Measurements from ENCODE around the gene RIPPLY3. TPM values are rescaled to one million over a fixed set of nuclear protein-coding genes. Genes with fewer than 3 reads are reported as not detected.

RIPPLY3 gene
- total RNA-seq: under 0.01 TPM in 1 of 2 replicates, not detected in the other

- peak; percentile 21 for DNase-seq (ENCODE audit: low read depth)
- H3K4me3 ChIP-seq (ENCODE audit: low read depth, low read length): peak within 1 kb of the TSS; percentile 48
- no peak for TF ChIP-seq CTCF (IDR thresholded peaks at IDR 0.05; ENCODE audit: insufficient read depth, low read depth, low read length)
Measured at GRCh38 chr21:37006486-37007291, at the start of gene RIPPLY3. Gene RIPPLY3, plus strand, starts transcription at chr21:37006702. Its CDS starts 71 bp downstream, at chr21:37006773.

GRCh38 chr21:36959020-36959835 lies 47.3 kb upstream of the RIPPLY3 start:
- TF ChIP-seq CTCF (IDR thresholded peaks at IDR 0.05; ENCODE audit: insufficient read depth, low read depth, low read length): no peak
- H3K4me3 ChIP-seq (ENCODE audit: low read depth, low read length): no peak overlapping the region
- DNase-seq (ENCODE audit: low read depth): no peak

- DNase-seq (ENCODE audit: low read depth): no peak
- no peak overlapping the region for H3K4me3 ChIP-seq (ENCODE audit: low read depth, low read length)
- no peak for TF ChIP-seq CTCF (IDR thresholded peaks at IDR 0.05; ENCODE audit: insufficient read depth, low read depth, low read length)
Measured at GRCh38 chr21:36960676-36961284, 45.7 kb upstream of the RIPPLY3 start.

GRCh38 chr21:36962098-36962780 lies 44.3 kb upstream of the RIPPLY3 start:
- DNase-seq (ENCODE audit: low read depth): no peak
- TF ChIP-seq CTCF (IDR thresholded peaks at IDR 0.05; ENCODE audit: insufficient read depth, low read depth, low read length): no peak
- H3K4me3 ChIP-seq (ENCODE audit: low read depth, low read length): no peak overlapping the region

GRCh38 chr21:36964398-36964797 lies 42.1 kb upstream of the RIPPLY3 start:
- TF ChIP-seq CTCF (IDR thresholded peaks at IDR 0.05; ENCODE audit: insufficient read depth, low read depth, low read length): no peak
- H3K4me3 ChIP-seq (ENCODE audit: low read depth, low read length): no peak overlapping the region
- no peak for DNase-seq (ENCODE audit: low read depth)
